Esophagus muscularis mucosa (tissue), 4 donors: Measurements from ENCODE around the gene RAF1. TPM values are rescaled to one million over a fixed set of nuclear protein-coding genes. Genes with fewer than 3 reads are reported as not detected.

Experiments
- DNase-seq: peaks from one replicate; pipeline ENCODE4 v3.0.0-alpha.2; 2017; ENCODE audit errors: extremely low spot score
- H3K27ac ChIP-seq, 4 donors: fragments of 200-600 bp; sonication (generic); replicated peaks in 1 of 4; 1 replicate in 3 of 4; 2 replicates in 1 of 4; pipeline ENCODE4 v1.5.1; 2016 to 2019; ENCODE audit warnings: mild to moderate bottlenecking in 1 of 4
- H3K27me3 ChIP-seq, 4 donors: fragments of 200-600 bp; sonication (generic); one replicate each; pipeline versions ENCODE4 v1.5.1 to v1.6.0; 2016 to 2019
- H3K36me3 ChIP-seq, 4 donors: fragments of 200-600 bp; sonication (generic); one replicate each; pipeline ENCODE4 v1.5.1; 2016 to 2019
- H3K4me1 ChIP-seq, 4 donors: fragments of 200-600 bp; sonication (generic); one replicate each; pipeline ENCODE4 v1.5.1; 2016 to 2019
- H3K4me3 ChIP-seq, 4 donors: fragments of 200-600 bp; sonication (generic); 1 replicate in 2 of 4; 2 replicates in 2 of 4; pipeline ENCODE4 v1.5.1; 2016 to 2019; ENCODE audit warnings: mild to moderate bottlenecking in 4 of 4, moderate library complexity in 1 of 4
- H3K9me3 ChIP-seq, 4 donors: fragments of 200-600 bp; sonication (generic); 1 replicate in 3 of 4; 2 replicates in 1 of 4; pipeline ENCODE4 v1.5.1; 2016 to 2019
- EP300 ChIP-seq: sonication (generic); formaldehyde crosslinking; IDR thresholded peaks from one replicate; pipeline ENCODE4 v1.6.1; 2017; ENCODE audit warnings: antibody characterized with exemption
- POLR2A ChIP-seq: fragments of 450-650 bp; IDR thresholded peaks from one replicate; pipeline ENCODE4 v1.6.1; 2017; ENCODE audit warnings: antibody characterized with exemption, moderate library complexity, mild to moderate bottlenecking, low read depth
- POLR2AphosphoS5 ChIP-seq, 2 donors: sonication (generic); formaldehyde crosslinking; IDR thresholded peaks; one replicate each; pipeline ENCODE4 v1.6.1; 2017; ENCODE audit warnings: antibody characterized with exemption in 2 of 2
- WGBS: methylation state at CpG from one replicate; pipeline ENCODE4 v1.1.5; 2018; 5-methylcytosine and 5-hydroxymethylcytosine counted together
- intact Hi-C: fragments of 100-400 bp; cut with DNase I; formaldehyde crosslinking; loops from one replicate; pipeline ENCODE4 v1.15.1; 2023
- small RNA-seq, 3 donors: library from RNA; depleted of rRNA; stranded (forward); fragments of <200 nt; gene quantifications; one replicate each; pipeline ENCODE3, GENCODE V24; 2016
- total RNA-seq, 4 donors: library from RNA; depleted of rRNA; stranded (reverse); fragments of >200 nt; gene quantifications; one replicate each; pipeline versions ENCODE4 v1.1.0 to v1.2.1, GENCODE V29; 2016
- TF ChIP-seq, protein P1 (sequence below), 3 experiments: fragments of 200-600 bp in 2 of 3; fragments of 450-650 bp in 1 of 3; sonication (generic) in 2 of 3; IDR thresholded peaks; one replicate each; pipeline ENCODE4 v1.5.1; 2017 to 2019; ENCODE audit warnings: antibody characterized with exemption in 3 of 3, mild to moderate bottlenecking in 2 of 3, moderate library complexity in 1 of 3

The RAF1 gene
- total RNA-seq, 4 donors from 2014 or later: 113 to 153 (median 116) TPM

GRCh38 chr3:12541625-12542024 is 122.3 kb downstream of the RAF1 start:
- Histone ChIP-seq H3K4me1 (no peaks in the 10 kb centered on the region), H3K9me3 (no peaks in the 10 kb centered on the region), H3K27me3 (no peaks in the 10 kb centered on the region), H3K4me3 (no peak overlapping the region), H3K27ac (no peak overlapping the region), H3K36me3 (peaks cover 4 to 17% (median 11%) of the 10 kb centered on the region in 4 donors)
- TF ChIP-seq EP300: no peak
- TF ChIP-seq POLR2A: no peak
- TF ChIP-seq, protein P1, sequence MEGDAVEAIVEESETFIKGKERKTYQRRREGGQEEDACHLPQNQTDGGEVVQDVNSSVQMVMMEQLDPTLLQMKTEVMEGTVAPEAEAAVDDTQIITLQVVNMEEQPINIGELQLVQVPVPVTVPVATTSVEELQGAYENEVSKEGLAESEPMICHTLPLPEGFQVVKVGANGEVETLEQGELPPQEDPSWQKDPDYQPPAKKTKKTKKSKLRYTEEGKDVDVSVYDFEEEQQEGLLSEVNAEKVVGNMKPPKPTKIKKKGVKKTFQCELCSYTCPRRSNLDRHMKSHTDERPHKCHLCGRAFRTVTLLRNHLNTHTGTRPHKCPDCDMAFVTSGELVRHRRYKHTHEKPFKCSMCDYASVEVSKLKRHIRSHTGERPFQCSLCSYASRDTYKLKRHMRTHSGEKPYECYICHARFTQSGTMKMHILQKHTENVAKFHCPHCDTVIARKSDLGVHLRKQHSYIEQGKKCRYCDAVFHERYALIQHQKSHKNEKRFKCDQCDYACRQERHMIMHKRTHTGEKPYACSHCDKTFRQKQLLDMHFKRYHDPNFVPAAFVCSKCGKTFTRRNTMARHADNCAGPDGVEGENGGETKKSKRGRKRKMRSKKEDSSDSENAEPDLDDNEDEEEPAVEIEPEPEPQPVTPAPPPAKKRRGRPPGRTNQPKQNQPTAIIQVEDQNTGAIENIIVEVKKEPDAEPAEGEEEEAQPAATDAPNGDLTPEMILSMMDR (IDR thresholded peaks at IDR 0.05): peak in 1 of 3 experiments; percentile 21
- TF ChIP-seq POLR2AphosphoS5 (IDR thresholded peaks at IDR 0.05): no peak
- intact Hi-C loops: no loop called here
- no peak for DNase-seq
- 72% methylated on average over 8 of the region's 8 CpGs for WGBS

- TF ChIP-seq POLR2A (no peak), POLR2AphosphoS5 (IDR thresholded peaks at IDR 0.05) (no peak), EP300 (no peak)
- TF ChIP-seq, protein P1 (IDR thresholded peaks at IDR 0.05): no peak
- no peak overlapping the region for H3K4me3 ChIP-seq
- WGBS: 77% methylated on average over 6 of the region's 6 CpGs
- peaks cover 13 to 36% (median 32%) of the 10 kb centered on the region in 4 donors for H3K36me3 ChIP-seq
- intact Hi-C loops: no loop called here
- no peaks in the 10 kb centered on the region for H3K27me3 ChIP-seq
- H3K4me1 ChIP-seq: no peaks in the 10 kb centered on the region
- no peak for DNase-seq
- H3K9me3 ChIP-seq: no peaks in the 10 kb centered on the region
- no peak overlapping the region for H3K27ac ChIP-seq
These were observed 127.5 kb downstream of the RAF1 start for GRCh38 chr3:12536423-12536822.

Small RNA genes lying within 50 kb of the gene (small RNA-seq; reads per million reads assigned to genes)
- 0 reads per million in 3 donors for gene CRIP1P1
- 0 reads per million in 3 donors for gene RF00017

Other genes starting within 250 kb of the RAF1 start
- 10 to 100 TPM; 17.6 to 20.4 (median 19.4) TPM for gene TSEN2, start 179.6 kb downstream of the RAF1 start, total RNA-seq
- gene MKRN2OS, start 118.6 kb downstream of the RAF1 start, total RNA-seq: not detected
- gene MKRN2, start 107.0 kb downstream of the RAF1 start, total RNA-seq: 10 to 100 TPM; 29.5 to 55.1 (median 38.0) TPM
- not detected for gene TMEM40, start 95.1 kb upstream of the RAF1 start, total RNA-seq
- 10 to 100 TPM; 10.8 to 26.8 (median 19.6) TPM for gene CAND2, start 132.6 kb upstream of the RAF1 start, total RNA-seq
- 1,000 to 10,000 TPM in 2 of 4 donors, 100 to 1,000 TPM in 2; 784 to 1,554 (median 1,100) TPM for gene RPL32, start 177.4 kb upstream of the RAF1 start, total RNA-seq